ENCODE measurements around the gene SLC19A1. TPM values are rescaled to one million over a fixed set of nuclear protein-coding genes. Genes with fewer than 3 reads are reported as not detected.
A peak's percentile ranks its signal among the peaks of the same experiment; 100 is the strongest.
"Not testable (repeated sequence)": the region's sequence is repeated elsewhere in the genome, so short reads cannot be mapped to it uniquely, and the experiment has no call there.

Gene SLC19A1
- total RNA-seq, 2 donors from 2014 or later: 23.3 to 110 TPM

GRCh38 chr21:45573452-45574035, 31.3 kb upstream of the SLC19A1 start:
- no peak overlapping the region for H3K27ac Mint-ChIP-seq
- no peaks in the 10 kb centered on the region for H3K9me3 Mint-ChIP-seq
- no peak for DNase-seq (ENCODE audit: low spot score)
- H3K36me3 Mint-ChIP-seq: no peaks in the 10 kb centered on the region
- H3K27me3 Mint-ChIP-seq: peaks cover 0 to 14% of the 10 kb centered on the region in 2 donors
- no peak for ATAC-seq
- H3K4me3 Mint-ChIP-seq: no peak overlapping the region
- H3K4me1 Mint-ChIP-seq (ENCODE audit: low read depth in 2 of 2): no peaks in the 10 kb centered on the region

DNA sequence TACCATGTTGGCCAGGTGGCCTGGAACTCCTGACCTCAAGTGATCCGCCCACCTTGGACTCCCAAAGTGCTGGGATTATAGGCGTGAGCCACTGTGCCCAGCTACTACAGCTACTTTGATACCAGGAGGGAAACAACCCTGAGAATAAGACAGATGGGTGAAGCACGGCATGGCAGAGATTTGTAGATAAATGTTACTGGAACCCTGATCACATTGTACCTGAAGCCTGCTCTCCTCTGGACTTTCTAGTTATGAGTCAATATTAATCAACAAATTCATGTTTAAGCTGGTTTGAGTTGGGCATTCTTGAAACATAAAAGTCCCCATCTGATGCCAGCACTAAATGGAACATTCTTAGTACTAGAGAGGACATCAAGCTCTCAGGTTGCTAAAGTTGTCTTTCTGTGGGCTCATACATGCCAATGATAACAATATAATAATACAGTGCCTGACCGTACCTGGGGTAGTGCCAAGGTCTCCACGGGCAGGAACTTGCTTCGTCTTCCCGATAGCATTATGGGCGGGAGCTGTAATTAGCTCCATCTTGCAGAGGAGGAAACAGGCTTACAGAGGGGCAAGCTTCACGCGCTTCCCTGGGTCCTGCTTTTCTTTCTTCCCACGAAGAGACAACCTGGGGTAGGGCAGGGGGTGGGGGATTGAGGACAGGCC, 30.7 kb upstream of the SLC19A1 start:
- Mint-ChIP-seq H3K27ac (no peak overlapping the region), H3K36me3 (no peaks in the 10 kb centered on the region), H3K4me1 (ENCODE audit: low read depth in 2 of 2) (no peaks in the 10 kb centered on the region), H3K27me3 (peaks cover 0 to 14% of the 10 kb centered on the region in 2 donors), H3K4me3 (no peak overlapping the region), H3K9me3 (no peaks in the 10 kb centered on the region)
- DNase-seq (ENCODE audit: low spot score) (no peak), ATAC-seq (no peak)

DNA sequence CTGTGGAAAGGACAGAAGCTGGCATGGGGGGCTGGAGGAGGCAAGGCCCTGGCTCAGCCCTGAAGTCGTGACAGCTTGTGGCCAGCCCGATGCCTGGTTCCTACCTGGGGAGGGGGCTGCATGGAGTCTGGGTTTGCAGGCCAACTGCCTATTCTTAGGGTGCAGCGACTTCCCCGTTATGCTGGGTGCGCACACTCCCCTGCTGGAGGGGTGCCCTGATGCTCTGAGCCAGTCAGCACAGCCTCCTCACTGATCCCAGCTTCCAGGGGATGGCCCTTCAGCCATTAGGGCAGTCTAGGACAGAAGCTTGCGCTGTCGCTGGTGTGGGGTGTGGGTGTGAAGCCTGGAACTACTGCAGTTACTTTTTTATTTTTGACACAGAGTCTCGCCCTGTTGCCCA, 30.0 kb upstream of the SLC19A1 start:
- Mint-ChIP-seq H3K36me3 (no peaks in the 10 kb centered on the region), H3K4me3 (no peak overlapping the region), H3K27me3 (peaks cover 2 to 15% of the 10 kb centered on the region in 2 donors), H3K9me3 (no peaks in the 10 kb centered on the region), H3K4me1 (ENCODE audit: low read depth in 2 of 2) (no peaks in the 10 kb centered on the region), H3K27ac (no peak overlapping the region)
- ATAC-seq: peak in 1 of 2 donors; percentile 19
- DNase-seq (ENCODE audit: low spot score): no peak

DNA sequence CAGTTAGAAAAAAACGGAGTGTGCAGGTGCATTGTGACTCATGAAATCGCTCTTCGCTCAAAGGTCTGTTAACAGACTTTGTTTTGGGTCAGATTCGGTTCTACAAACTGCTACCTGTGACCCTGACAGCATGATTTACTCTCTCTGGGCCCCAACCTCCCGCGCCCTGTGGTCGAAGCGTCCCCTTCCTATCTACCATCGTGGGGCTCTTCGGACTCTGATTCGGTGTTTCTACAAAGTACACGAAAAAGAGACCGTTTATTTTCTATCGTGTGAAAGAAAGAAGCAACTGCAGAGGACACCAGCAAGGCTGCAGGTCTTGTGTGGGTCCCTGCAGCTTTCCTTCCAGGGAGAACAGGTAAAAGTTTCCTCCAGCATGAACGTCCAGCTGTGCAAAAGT, 29.4 kb upstream of the SLC19A1 start:
- Mint-ChIP-seq H3K36me3 (no peaks in the 10 kb centered on the region), H3K4me3 (no peak overlapping the region), H3K27me3 (peaks cover 8 to 20% of the 10 kb centered on the region in 2 donors), H3K4me1 (ENCODE audit: low read depth in 2 of 2) (no peaks in the 10 kb centered on the region), H3K9me3 (no peaks in the 10 kb centered on the region), H3K27ac (no peak overlapping the region)
- DNase-seq (ENCODE audit: low spot score) (no peak), ATAC-seq (no peak)

DNA sequence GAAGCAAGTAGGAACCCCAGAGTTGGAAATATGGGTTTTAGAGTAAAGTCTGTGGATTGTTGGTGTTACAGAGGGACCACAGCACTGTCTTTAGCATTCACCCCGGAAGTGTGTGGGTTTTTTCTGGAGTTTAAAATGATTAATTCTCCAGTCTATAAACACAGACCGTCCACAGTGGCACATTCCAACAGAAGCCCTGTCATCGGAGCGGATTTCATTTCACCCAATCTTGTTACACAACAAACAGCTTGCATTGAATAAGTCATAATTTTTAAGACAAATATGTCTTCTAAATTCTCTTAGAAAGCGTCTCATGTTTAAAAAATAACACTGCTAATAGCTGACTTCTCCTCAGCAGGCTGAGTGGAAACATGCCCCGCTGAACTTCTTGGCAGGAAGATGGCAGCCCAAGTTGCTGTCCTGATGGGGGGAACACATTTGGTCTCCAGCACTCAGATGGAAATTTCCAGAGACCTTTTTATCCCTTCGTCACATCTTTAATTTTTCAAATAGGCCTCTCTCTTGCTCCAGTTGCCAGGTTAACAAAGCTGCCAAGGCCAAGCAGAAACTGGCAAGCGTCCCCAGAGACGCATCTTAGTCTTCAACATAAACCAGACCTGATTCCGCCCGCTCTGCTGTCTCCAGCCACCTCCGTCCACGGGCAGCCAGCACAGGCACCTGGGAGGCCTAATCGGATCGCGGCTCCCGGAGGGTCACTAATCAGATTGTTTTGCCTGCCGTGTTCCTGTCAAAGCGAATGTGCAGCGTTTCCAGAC, 28.8 kb upstream of the SLC19A1 start:
- H3K9me3 Mint-ChIP-seq: no peaks in the 10 kb centered on the region
- H3K36me3 Mint-ChIP-seq: no peaks in the 10 kb centered on the region
- DNase-seq (ENCODE audit: low spot score) (no peak), ATAC-seq (no peak)
- no peak overlapping the region for H3K4me3 Mint-ChIP-seq
- H3K27me3 Mint-ChIP-seq: peaks cover 8 to 15% of the 10 kb centered on the region in 2 donors
- no peak overlapping the region for H3K27ac Mint-ChIP-seq
- H3K4me1 Mint-ChIP-seq (ENCODE audit: low read depth in 2 of 2): no peaks in the 10 kb centered on the region

GRCh38 chr21:45570071-45570470, 27.8 kb upstream of the SLC19A1 start:
- H3K4me1 Mint-ChIP-seq (ENCODE audit: low read depth in 2 of 2): no peaks in the 10 kb centered on the region
- ATAC-seq (no peak), DNase-seq (ENCODE audit: low spot score) (no peak)
- no peaks in the 10 kb centered on the region for H3K9me3 Mint-ChIP-seq
- H3K27ac Mint-ChIP-seq: no peak overlapping the region
- peaks cover 11 to 16% of the 10 kb centered on the region in 2 donors for H3K27me3 Mint-ChIP-seq
- H3K4me3 Mint-ChIP-seq: no peak overlapping the region
- H3K36me3 Mint-ChIP-seq: no peaks in the 10 kb centered on the region

- Mint-ChIP-seq H3K27ac (no peak overlapping the region), H3K27me3 (peaks cover 20 to 22% of the 10 kb centered on the region in 2 donors), H3K36me3 (no peaks in the 10 kb centered on the region), H3K4me1 (ENCODE audit: low read depth in 2 of 2) (no peaks in the 10 kb centered on the region), H3K4me3 (no peak overlapping the region), H3K9me3 (no peaks in the 10 kb centered on the region)
- DNase-seq (ENCODE audit: low spot score): no peak
- ATAC-seq: no peak
These were observed 26.1 kb upstream of the SLC19A1 start for GRCh38 chr21:45568383-45568782.

- not testable (repeated sequence) for H3K4me1 Mint-ChIP-seq (ENCODE audit: low read depth in 2 of 2); H3K27ac Mint-ChIP-seq; DNase-seq (ENCODE audit: low spot score); H3K9me3 Mint-ChIP-seq; H3K36me3 Mint-ChIP-seq; H3K4me3 Mint-ChIP-seq; ATAC-seq
- peaks cover 31 to 44% of the 10 kb centered on the region in 2 donors for H3K27me3 Mint-ChIP-seq
These were observed 21.9 kb upstream of the SLC19A1 start for GRCh38 chr21:45564137-45564536.

GRCh38 chr21:45562965-45563364, 20.7 kb upstream of the SLC19A1 start:
- Mint-ChIP-seq H3K9me3 (no peaks in the 10 kb centered on the region), H3K27me3 (peaks cover 29 to 44% of the 10 kb centered on the region in 2 donors), H3K4me3 (no peak overlapping the region), H3K4me1 (ENCODE audit: low read depth in 2 of 2) (no peaks in the 10 kb centered on the region), H3K27ac (no peak overlapping the region), H3K36me3 (no peaks in the 10 kb centered on the region)
- ATAC-seq: no peak
- DNase-seq (ENCODE audit: low spot score): no peak

- Mint-ChIP-seq H3K36me3 (no peaks in the 10 kb centered on the region), H3K9me3 (no peaks in the 10 kb centered on the region), H3K27me3 (peaks cover 29 to 44% of the 10 kb centered on the region in 2 donors), H3K4me3 (no peak overlapping the region), H3K27ac (no peak overlapping the region), H3K4me1 (ENCODE audit: low read depth in 2 of 2) (no peaks in the 10 kb centered on the region)
- ATAC-seq (no peak), DNase-seq (ENCODE audit: low spot score) (no peak)
These were observed 20.2 kb upstream of the SLC19A1 start for GRCh38 chr21:45562402-45562801.

DNA sequence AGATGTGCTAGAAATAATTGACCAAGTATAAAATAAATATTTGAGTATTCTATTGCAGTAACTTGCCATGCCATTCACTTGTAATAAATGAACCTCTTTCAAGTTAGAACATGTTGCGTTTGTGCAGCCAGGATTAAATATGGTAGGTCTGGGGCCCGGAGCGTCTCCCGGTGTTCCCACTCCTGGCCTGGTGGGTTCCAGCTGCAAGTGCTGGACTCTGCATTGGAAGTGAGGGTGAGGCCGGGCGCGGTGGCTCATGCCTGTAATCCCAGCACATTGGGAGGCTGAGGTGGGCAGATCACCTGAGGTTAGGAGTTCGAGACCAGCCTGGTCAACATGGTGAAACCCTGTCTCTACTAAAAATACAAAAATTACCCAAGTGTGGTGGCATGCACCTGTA, 19.0 kb upstream of the SLC19A1 start:
- not testable (repeated sequence) for DNase-seq (ENCODE audit: low spot score); H3K9me3 Mint-ChIP-seq; H3K4me1 Mint-ChIP-seq (ENCODE audit: low read depth in 2 of 2)

GRCh38 chr21:45560106-45561021, 18.1 kb upstream of the SLC19A1 start:
- no peak overlapping the region for H3K4me3 Mint-ChIP-seq
- DNase-seq (ENCODE audit: low spot score): peak; percentile 32
- H3K27me3 Mint-ChIP-seq: peaks cover 23 to 36% of the 10 kb centered on the region in 2 donors
- ATAC-seq: no peak
- no peaks in the 10 kb centered on the region for H3K4me1 Mint-ChIP-seq (ENCODE audit: low read depth in 2 of 2)
- H3K9me3 Mint-ChIP-seq: no peaks in the 10 kb centered on the region
- no peak overlapping the region for H3K27ac Mint-ChIP-seq
- no peaks in the 10 kb centered on the region for H3K36me3 Mint-ChIP-seq

More for the DNA sequence above, 19.0 kb upstream of the SLC19A1 start:
- not testable (repeated sequence) for ATAC-seq, H3K36me3 Mint-ChIP-seq, H3K4me3 Mint-ChIP-seq, H3K27ac Mint-ChIP-seq
- H3K27me3 Mint-ChIP-seq: peaks cover 23 to 36% of the 10 kb centered on the region in 2 donors

Data from natural killer cell treated with Interleukin-12 subunit alpha and Interleukin-12 subunit beta and Interleukin-15 and Interleukin-18, amount 100 ng/mL, for 72 hours (primary cell).